ENCODE data around the gene MFNG. TPM values are rescaled to one million over a fixed set of nuclear protein-coding genes. Genes with fewer than 3 reads are reported as not detected.
"Not testable (repeated sequence)": the region's sequence is repeated elsewhere in the genome, so short reads cannot be mapped to it uniquely, and the experiment has no call there.

The MFNG gene
- total RNA-seq, 3 donors from 2014 or later, result 9.4 to 20.6 (median 17.8) TPM

DNA sequence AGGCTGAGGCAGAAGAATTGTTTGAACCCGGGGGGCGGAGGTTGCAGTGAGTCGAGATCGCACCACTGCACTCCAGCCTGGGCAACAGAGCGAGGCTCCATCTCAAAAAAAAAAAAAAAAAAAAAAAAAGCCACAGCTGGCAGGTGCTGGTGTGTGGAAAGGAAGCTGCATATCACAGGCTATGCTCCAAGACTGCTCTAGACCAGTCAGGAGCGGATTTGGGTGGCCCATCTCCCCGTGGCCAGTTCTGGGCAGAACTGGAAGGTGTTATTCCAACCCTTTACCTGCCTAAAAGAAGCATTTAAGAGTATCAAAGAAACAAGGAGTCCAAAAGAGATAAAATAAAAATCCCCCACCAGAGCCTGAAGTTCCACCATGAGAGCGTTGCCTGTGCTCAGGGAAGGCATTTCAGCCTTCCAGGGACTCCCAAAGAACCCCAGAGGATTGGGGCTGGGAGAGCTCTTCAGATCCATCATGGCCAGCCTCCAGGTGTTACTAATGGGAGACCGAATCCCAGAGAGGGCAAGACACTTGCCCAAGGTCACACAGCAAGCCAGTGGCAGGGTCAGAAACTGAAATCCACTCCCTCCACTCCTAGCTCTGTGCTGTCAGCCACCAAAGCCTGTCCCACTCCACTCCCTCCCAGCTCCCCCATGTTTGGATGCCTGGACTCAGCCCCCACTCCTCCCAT is 14.3 kb downstream of the MFNG start:
- Histone ChIP-seq H3K36me3 (no peaks in the 10 kb centered on the region), H3K4me3 (no peak overlapping the region), H3K9me3 (no peaks in the 10 kb centered on the region), H3K27me3 (peaks cover 0 to 4% of the 10 kb centered on the region in 2 donors), H3K4me1 (no peaks in the 10 kb centered on the region), H3K27ac (no peak overlapping the region)
- no peak for TF ChIP-seq POLR2AphosphoS5 (IDR thresholded peaks at IDR 0.05)
- TF ChIP-seq, protein P1, sequence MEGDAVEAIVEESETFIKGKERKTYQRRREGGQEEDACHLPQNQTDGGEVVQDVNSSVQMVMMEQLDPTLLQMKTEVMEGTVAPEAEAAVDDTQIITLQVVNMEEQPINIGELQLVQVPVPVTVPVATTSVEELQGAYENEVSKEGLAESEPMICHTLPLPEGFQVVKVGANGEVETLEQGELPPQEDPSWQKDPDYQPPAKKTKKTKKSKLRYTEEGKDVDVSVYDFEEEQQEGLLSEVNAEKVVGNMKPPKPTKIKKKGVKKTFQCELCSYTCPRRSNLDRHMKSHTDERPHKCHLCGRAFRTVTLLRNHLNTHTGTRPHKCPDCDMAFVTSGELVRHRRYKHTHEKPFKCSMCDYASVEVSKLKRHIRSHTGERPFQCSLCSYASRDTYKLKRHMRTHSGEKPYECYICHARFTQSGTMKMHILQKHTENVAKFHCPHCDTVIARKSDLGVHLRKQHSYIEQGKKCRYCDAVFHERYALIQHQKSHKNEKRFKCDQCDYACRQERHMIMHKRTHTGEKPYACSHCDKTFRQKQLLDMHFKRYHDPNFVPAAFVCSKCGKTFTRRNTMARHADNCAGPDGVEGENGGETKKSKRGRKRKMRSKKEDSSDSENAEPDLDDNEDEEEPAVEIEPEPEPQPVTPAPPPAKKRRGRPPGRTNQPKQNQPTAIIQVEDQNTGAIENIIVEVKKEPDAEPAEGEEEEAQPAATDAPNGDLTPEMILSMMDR (IDR thresholded peaks at IDR 0.05), result no peak
- no peak for TF ChIP-seq POLR2A (IDR thresholded peaks at IDR 0.05)
- intact Hi-C loops (cut with DNase I; ENCODE audit: low total_unique reads), result no loop called here
- DNase-seq (ENCODE audit: low spot score in 2 of 2), result no peak

DNA sequence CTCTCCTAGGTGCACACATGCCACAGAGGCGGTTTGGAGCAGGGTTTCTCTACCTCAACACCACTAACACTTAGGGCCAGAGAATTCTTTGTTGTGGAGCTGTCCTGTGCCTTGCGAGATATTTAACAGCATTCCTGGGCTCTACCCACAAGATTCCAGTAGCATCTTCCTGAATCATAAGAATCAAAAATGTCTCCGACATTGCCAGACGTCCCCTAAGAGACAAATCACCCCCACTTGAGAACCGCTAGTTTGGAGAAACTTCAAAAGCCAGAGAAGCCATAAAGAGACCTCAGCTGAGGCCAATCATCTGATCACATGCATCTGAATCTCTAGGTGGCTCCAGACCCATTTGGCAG is 16.1 kb downstream of the MFNG start:
- peaks cover 0 to 10% of the 10 kb centered on the region in 2 donors for H3K27me3 ChIP-seq
- H3K9me3 ChIP-seq, result no peaks in the 10 kb centered on the region
- no peak for DNase-seq (ENCODE audit: low spot score in 2 of 2)
- H3K27ac ChIP-seq, result no peak overlapping the region
- TF ChIP-seq, protein P1 (IDR thresholded peaks at IDR 0.05), result no peak
- TF ChIP-seq POLR2A (IDR thresholded peaks at IDR 0.05), result no peak
- TF ChIP-seq POLR2AphosphoS5 (IDR thresholded peaks at IDR 0.05), result no peak
- H3K4me3 ChIP-seq, result no peak overlapping the region
- intact Hi-C loops (cut with DNase I; ENCODE audit: low total_unique reads), result no loop called here
- H3K36me3 ChIP-seq, result no peaks in the 10 kb centered on the region
- no peaks in the 10 kb centered on the region for H3K4me1 ChIP-seq

DNA sequence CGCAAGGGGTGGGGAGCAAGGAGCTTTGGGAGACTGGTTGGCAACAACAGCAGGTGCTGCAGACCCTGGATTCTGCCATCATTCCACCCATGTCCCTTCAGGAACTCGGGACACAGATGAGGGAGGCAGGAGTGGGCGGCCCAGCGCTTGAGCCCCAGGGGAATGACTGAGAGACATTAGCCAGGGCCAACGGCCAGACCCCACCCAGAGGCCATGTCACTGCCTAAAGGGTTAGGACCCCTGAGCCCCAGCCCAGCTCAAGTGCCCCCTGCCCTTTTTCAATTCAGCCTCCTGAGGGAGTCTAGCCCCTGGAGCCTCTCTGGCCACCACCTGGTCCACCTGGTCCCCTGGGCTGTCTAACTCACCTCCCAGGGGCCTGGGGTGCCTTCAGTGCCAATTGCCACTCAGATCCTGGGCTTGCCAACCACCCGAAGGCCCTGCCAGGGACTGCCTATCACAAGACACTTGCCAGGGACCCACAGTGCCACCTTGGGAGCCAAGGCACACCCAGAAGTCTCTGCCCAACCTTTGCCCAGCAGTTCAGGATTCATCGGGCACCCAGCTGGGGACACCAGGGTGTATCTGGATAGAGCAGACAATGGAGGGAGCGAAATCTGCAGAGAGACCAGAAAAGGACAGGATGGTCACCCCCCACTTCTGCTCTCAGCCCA is 16.6 kb downstream of the MFNG start:
- no peaks in the 10 kb centered on the region for H3K9me3 ChIP-seq
- no peak for DNase-seq (ENCODE audit: low spot score in 2 of 2)
- no peak for TF ChIP-seq POLR2A (IDR thresholded peaks at IDR 0.05)
- TF ChIP-seq, protein P1 (IDR thresholded peaks at IDR 0.05), result no peak
- no peak for TF ChIP-seq POLR2AphosphoS5 (IDR thresholded peaks at IDR 0.05)
- no peaks in the 10 kb centered on the region for H3K4me1 ChIP-seq
- H3K36me3 ChIP-seq, result no peaks in the 10 kb centered on the region
- no peak overlapping the region for H3K27ac ChIP-seq
- H3K27me3 ChIP-seq, result peaks cover 0 to 10% of the 10 kb centered on the region in 2 donors
- H3K4me3 ChIP-seq, result no peak overlapping the region
- intact Hi-C loops (cut with DNase I; ENCODE audit: low total_unique reads), result no loop called here

DNA sequence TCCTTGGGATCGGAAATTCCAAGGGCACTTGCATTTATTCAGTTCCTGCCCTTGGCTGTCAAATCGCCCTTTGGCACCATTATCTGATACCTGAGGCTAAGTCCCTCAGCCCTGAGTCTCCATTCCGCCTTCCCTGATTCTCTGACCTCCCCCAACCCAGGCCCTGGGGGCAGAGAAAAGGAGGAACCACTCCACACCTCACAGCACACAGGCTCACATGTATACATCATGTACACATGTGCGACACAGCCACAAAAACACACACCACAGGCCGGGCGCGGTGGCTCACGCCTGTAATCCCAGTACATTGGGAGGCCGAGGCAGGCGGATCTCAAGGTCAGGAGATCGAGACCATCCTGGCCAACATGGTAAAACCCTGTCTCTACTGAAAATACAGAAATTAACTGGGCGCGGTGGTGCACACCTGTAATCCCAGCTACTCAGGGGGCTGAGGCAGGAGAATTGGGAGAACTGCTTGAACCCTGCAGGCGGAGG is 17.9 kb downstream of the MFNG start:
- H3K36me3 ChIP-seq; H3K4me3 ChIP-seq; intact Hi-C loops (cut with DNase I; ENCODE audit: low total_unique reads): not testable (repeated sequence)

DNA sequence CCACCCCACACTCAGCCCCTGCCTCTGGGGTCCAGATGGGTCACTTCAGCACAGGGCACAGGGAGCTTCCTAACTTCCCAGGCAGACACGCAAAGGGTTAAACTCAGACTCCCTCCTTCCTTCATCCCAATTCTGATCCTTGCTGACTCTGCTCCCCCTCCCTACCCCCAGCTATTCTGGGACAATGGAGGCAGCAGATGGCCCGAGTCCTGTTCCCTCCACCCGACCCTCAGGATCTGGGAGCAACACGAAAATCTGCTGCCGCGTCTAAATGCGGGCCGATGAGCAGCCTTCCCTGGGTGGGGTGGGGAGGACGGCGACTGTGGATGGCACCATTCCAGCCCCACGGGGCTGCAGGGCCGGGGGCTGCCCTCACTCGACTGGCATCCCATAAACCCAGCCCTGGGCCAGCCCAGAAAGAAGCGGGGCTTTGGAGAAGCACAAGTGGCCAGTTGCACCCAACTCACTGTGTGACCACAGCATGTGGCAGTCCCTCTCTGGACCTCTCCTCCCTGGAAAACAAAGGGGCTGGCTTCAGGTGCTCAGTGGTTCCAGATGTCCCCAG is 18.7 kb downstream of the MFNG start:
- H3K9me3 ChIP-seq, result no peaks in the 10 kb centered on the region
- TF ChIP-seq POLR2A (IDR thresholded peaks at IDR 0.05), result no peak
- TF ChIP-seq, protein P1 (IDR thresholded peaks at IDR 0.05), result no peak
- intact Hi-C loops (cut with DNase I; ENCODE audit: low total_unique reads), result no loop called here
- H3K4me1 ChIP-seq, result no peaks in the 10 kb centered on the region
- H3K36me3 ChIP-seq, result no peaks in the 10 kb centered on the region
- H3K27ac ChIP-seq, result no peak overlapping the region
- H3K27me3 ChIP-seq, result peaks cover 0 to 6% of the 10 kb centered on the region in 2 donors
- H3K4me3 ChIP-seq, result no peak overlapping the region
- no peak for DNase-seq (ENCODE audit: low spot score in 2 of 2)

More for the DNA sequence above, 17.9 kb downstream of the MFNG start:
- DNase-seq (ENCODE audit: low spot score in 2 of 2); H3K27me3 ChIP-seq; H3K9me3 ChIP-seq; H3K27ac ChIP-seq; H3K4me1 ChIP-seq: not testable (repeated sequence)
